GM19240 (cell line): ENCODE measurements around the gene ELOVL6.

Source experiments
- DNase-seq: peaks from one replicate; pipeline ENCODE4 v3.0.0; 2011; ENCODE audit warnings: low spot score; ENCODE audit not compliant: insufficient read length

Gene ELOVL6

DNA sequence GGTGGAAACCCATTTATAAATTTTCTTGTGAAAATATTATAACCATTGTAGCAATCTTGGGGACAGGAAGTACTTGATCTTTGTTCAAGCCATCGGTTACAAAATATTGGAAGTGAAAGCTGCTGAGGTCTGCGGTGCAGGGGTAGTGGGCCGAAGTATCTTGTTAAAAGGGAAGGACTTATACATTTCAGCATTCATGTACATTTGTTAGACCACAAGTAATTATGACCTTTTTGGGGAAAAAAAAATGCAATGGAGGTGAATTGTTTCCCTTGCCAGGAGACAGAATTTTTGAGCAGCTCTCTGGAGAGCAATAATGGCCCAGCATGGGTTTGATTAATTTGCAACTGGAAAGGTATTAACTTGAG is 164.4 kb downstream of the ELOVL6 start:
- peak; percentile 19 for DNase-seq

DNA sequence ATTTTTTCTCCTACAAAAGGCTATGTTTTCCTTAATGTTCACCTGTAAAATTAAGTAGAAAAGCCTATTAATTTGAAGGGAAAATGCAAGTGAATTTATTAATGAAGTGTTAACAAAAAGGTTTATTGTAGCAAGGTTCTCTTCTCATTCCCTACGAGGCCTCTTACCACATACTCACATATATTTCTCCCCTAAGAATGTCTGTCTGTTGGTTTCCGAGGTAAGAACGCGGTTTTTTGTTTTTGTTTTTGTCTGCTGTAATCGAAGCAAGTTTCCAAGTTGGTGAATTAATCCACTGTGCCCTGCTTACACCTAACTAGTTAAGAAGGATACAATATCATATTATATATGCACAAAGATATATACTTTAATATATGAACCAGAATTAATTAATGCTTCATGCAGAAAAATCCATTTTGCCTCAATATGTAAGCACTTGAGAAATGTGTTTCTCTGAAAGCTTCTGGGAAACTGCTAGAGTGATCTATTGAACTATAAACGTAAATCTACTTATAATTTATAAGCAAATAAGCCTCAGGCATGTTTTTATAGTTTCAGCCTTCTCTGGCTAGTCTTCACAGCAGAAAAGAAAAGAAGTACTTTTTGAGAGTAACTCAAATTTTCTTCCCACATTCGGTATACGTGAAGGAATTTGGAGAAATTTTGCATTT is 164.9 kb downstream of the ELOVL6 start:
- no peak for DNase-seq

DNA sequence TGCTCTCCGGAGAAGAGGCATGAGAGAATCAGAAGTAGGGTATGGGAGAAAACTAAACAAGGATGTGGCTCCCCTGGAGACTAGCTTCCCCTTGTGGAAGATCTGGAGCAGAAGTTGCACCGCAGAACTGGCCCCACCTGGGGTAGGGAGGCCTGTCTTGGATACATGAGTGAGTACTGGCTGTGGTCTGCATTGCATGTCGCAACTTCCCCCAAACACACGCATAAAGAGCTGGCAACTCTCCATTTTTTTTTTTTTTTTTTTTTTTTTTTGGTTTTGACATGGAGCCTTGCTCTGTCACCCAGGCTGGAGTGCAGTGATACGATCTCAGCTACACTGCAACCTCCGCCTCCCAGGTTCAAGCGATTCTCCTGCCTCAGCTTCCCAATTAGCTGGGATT is 165.8 kb downstream of the ELOVL6 start:
- no peak for DNase-seq

DNA sequence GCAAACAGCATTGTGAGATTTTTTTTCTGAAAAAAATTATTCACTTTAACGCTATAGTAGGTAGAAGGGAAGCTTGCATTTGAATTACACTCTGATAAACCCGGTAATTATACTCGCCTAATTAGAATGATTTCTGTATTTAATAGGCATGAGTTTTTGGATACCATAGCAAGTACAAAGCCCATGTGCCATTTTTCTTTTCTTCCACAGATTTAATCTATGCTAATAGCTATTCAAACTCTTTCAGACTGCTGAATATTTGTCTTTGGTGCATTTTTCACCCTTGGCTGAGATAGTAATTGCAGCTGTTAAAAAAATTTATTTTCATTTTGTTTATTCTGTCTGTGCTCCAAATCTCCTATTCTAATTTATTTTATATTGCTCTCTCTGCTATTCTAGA is 172.7 kb downstream of the ELOVL6 start:
- no peak for DNase-seq

DNA sequence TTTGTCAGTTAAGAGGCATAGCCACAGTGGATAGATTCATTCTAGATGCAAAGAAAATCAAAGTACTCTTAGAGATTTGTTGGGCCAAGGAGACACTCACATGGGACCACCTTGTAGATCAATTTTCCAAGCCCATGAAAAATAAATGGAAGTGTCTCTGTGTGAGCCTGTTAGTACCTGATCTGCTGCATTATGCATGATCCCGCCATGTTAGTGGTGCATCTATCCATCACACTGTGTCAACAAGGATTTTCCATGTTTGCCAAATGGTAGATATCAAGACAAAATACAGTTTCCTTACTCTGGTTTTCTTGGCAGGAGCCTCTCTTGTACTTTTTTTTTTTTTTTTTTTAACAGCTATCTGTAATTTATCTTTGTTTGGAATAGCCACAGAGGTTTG is 173.4 kb downstream of the ELOVL6 start:
- DNase-seq = no peak

DNA sequence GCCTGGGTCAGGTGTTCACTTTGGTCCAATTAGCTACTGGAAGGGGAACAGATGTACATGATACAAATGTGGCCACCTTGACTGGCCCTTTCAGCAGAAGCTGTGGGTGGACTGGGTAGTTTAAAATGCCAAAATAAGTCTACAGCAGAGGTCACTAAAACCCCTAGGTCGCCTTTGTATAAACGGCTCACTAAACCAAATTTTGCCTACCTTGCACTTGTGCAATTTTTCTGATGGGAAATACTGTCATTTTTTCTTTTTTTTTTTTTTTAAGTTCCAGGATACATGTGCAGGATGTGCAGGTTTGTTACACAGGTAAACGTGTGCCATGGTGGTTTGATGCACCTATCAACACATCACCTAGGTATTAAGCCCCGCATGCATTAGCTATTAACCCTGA is 176.0 kb downstream of the ELOVL6 start:
- DNase-seq = no peak

DNA sequence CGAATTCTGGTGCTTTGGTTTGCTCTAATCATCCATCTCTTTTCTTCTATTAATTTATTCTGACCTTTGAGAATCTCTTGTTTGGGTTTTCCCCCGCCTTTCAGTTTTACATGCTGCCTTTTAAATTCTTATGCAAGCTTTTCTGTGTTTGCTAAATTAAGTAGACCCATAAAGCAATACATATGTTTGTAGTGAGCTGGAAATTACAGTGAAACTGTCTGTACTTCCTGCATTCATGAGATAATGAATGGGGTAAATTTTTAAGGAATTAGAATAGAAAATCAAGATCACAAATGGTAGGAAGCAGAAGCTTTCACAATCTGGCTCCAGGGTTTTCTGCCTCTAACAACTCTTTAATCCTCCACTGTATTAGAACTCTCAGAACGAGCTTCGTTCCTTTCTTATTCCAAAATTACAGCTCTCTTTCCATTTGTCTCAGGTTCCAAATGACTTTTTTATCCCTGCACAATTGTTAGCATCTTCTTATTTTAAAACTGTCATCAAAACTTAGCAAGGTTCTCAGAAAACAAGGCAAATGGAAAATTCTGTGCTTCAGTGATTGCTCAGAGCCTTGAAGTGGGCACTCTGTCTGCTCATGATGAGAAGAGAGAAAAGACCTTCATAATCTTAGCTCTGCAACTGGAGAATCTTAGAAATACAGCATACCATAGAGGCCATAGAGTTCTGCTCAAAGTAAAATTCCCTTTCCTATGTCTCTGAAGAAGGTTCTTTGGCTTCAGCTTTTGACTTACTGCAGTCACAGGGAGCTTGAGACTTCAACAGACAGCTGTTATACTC is 177.6 kb downstream of the ELOVL6 start:
- no peak for DNase-seq

DNA sequence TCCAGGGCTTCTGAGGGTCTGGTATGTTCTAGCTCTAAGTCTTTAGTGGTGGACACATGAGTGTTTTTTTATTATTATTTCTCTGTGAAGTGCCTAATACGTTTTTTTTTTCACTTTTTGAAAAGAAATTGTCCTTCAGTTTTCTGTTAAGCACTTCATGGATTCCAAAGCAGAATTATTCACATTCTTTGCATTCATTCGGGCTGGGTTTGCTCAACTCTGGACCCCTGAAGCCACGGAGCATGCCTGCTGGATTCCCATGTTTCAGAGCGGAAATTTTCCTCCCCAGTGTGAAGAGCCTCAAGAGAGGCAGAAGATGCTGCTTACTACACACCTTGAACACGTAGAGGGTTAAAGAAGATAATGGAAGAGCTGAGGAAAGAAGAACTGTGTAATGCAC is 178.3 kb downstream of the ELOVL6 start:
- DNase-seq = no peak

DNA sequence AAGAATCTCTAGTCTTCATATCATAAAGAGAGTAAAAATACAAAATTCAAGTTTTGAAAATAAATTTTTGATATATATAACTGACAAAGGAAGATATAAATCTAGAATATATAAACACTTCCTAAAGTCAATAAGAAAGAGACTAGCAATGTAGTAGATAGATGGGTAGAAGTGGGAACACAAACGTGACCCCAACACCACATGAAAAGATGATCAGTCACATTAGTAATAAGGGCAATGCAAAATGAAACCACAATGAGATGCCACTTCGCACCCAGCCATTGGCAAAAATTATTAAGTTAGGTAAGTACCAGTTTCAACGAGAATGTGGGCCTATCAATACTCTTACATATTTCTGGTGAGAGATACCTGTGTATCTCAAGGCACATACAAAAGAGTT is 179.3 kb downstream of the ELOVL6 start:
- DNase-seq = no peak

DNA sequence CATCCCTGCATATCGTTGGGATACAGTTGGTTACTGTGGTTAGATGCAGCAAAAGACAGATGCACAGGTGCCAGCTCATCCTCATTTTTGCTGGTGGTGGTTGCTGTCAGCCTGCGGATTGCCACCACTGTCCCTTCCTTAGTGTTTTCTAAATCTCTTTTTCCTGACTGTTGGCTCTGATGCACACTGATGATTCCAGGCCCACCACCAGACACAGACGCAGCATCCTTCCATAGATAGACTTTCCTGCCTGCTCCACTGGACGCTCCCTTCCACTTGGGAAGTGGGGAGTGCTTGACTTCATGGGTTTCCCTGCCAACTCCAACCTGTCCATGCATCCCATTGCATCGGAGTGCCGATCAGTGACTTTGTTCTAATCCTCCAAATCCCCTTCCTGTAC is 184.2 kb downstream of the ELOVL6 start:
- no peak for DNase-seq

DNA sequence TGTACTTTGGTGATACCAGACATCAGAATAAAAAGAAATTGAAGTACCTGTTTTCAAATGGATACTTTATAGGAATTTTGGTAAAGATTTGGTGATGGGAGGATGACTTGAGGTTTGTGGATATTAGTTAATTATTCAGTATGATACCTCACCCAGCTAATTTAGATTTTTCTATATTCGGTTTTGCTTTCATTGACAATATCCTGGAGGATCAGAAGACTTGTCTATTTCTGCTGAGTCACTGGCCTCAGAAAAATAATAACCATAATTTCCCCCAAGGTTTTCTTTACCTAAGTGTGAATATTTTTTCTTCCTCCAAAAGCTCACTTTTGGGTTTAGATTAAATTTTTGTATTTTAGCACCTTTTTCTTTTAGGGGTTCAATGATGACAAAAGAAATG is 185.5 kb downstream of the ELOVL6 start:
- no peak for DNase-seq

DNA sequence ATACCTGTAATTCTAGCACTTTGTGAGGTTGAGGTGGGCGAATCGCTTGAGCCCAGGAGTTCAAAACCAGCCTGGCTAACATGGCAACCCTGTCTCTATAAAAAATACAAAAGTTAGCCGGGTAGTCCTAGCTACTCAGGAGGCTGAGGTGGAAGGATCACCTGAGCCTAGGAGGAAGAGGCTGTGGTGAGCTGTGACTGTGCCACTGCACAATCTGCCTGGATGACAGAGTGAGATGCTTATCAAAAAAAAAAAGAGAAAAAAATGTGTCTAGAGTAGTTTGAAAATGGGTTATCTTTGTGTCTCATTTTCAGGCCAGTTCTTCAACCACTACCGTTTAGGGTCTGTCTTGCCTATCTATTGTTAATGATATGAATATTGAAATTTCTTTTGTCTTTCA is 187.6 kb downstream of the ELOVL6 start:
- no peak for DNase-seq

DNA sequence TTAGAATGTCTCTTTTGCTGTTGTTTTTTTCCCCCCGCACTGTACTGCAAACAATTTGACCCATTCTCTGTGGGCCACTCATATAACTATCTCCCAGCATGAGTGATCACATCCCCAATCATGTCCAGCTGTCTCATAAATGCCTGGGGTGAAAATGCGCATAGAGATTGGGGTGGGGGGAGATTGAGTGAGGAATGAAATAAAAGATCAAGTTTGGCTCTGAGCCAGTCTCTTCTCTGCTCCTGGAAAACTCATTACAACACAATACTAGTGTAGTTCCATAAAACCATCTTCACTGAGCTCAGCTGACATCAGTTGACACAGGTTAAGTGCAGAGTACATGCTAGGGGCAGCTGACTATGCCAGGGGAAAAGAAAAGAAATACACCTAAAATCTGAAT is 188.9 kb downstream of the ELOVL6 start:
- DNase-seq = no peak

DNA sequence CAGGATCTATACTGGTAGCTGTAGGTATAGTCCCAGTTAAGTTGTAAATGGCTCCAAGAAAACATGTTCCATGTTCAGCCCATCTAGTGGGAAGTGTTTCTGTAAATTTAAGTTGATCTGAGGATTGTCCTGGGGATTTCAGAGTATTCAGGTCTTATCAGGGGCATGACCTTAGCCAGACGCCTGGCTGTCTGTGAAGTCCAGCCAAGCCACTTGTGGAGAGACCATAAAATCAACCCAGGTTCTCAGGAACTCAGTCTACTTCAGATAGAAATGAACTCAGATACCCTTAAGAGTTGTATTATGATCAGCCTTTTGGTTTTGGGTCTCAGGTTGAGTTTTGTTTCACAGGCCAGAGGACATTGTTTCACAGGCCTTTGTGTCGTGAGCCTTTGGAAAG is 189.9 kb downstream of the ELOVL6 start:
- no peak for DNase-seq

DNA sequence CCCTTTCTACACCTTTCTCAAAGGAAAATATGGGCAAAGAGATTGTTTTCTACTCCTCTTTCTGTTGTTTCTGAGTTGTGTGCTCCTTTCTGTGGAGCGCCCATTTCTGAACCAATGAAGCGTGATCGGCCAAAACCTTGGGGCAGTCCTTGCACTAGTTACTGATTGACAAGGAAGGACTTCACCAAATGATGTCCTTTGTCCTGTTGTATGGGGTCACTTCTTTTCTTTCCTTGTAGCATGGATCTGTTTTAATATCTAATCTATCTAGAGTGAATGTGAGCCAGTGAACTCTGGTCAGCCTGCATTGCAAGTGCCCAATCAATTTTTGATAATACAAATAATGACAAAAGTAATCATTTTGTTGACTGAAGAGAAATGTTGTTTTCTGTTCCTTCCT is 191.2 kb downstream of the ELOVL6 start:
- no peak for DNase-seq

DNA sequence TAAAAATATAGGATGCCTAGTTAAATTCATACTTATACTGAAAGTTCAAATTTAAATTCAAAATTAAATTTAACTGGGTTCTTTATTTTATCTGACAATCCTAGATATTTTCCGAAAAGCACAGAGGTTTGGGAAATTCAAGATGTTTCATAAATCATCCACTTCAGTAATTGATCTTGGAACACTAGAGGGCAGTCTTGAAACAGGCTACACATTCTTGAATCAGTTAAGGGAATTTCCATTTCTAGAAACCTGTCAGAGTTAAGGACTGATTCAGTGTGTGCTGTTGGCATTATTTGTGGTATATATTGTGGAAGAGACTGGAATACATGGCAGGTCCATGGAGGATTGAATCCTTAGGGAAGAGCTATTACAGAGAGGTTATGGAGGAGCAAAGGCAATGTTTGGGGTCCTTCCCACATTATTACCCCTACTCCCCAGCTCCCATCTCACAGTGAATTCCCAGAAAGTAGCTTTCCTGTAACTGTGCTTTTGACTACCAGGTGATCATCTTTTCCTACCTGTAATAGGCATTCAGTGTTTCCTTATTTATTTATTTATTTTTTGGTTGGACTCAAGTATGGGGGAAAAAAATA is 192.9 kb downstream of the ELOVL6 start:
- peak; percentile 23 for DNase-seq

DNA sequence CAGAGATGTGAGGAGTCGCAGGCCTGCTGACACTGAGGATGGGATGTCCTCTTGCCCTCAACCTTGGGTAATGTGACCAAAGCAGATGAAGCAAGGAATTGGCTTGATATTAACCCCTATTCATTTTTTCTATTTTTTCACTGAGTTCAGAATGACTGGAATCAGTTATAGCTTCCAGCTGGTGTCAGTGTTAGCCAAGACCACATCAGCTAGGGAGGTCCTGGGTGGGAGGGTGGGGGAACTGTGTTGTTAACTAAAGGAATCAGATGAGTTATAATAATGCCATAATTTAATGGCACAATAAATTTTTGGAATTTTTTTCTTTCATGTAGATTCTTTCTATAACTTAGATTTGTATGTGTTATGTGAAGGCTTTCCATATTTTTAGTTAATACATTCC is 193.9 kb downstream of the ELOVL6 start:
- DNase-seq = no peak

DNA sequence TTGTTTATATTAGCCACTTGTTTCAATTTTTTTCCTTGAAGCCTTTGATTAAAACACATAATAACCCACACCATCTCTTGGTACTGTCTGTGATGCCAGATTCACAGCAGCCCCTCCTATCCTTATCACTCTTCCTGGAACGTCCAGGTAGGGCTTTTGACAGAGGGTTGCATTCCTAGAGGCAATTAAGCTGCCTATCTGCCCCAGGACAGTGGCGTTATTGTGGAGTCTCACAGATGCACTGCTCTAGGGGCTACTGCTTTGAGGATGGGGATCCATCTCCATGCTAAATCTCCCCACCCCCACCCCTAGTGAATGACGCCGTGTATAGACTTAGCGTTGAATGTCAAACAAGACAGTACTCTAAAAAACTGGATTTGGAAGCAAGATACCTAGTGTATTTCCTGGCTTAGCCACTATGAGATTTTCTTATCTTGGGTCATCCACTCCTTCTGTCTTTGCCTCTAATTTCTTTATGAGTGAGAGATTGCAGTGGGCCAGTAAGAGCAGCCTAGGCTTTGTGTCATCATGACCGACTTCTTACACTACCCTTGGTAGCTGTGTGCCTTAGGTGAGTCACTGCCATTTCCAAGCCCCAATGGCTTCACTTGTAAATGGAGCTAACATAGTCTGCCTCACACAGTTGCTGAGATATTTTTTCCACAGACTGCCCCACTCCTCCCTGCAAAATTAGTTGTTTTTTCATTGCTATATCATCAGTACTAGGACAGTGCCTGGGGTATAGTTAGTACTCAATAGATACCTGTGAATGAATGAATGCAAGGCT is 194.8 kb downstream of the ELOVL6 start:
- DNase-seq = no peak

DNA sequence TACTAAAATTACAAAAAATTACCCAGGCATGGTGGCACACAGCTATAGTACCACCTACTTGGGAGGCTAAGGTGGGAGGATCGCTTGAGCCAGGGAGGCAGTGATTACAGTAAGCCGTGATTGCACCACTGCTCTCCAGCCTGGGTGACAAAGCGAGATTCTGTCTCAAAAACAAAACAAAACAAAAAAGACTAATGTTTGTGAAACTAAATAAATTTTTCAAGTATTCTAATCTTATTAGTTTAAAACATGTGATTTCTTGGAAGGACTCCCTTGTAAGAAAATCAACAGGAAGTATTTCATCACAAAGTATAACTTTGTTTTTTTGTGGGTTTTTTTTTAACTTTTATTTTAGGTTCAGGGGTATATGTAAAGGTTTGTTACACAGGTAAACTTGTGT is 196.1 kb downstream of the ELOVL6 start:
- DNase-seq = no peak

DNA sequence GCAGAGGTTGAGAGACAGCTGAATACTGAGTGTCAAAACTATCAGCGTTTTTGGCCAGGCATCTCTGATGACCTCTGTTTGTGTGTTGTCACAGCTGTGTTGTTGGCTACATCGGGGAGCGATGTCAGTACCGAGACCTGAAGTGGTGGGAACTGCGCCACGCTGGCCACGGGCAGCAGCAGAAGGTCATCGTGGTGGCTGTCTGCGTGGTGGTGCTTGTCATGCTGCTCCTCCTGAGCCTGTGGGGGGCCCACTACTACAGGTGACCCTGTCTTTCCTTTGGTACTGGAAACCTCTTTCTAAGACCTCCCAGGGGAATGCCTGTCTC is 198.9 kb downstream of the ELOVL6 start:
- no peak for DNase-seq

DNA sequence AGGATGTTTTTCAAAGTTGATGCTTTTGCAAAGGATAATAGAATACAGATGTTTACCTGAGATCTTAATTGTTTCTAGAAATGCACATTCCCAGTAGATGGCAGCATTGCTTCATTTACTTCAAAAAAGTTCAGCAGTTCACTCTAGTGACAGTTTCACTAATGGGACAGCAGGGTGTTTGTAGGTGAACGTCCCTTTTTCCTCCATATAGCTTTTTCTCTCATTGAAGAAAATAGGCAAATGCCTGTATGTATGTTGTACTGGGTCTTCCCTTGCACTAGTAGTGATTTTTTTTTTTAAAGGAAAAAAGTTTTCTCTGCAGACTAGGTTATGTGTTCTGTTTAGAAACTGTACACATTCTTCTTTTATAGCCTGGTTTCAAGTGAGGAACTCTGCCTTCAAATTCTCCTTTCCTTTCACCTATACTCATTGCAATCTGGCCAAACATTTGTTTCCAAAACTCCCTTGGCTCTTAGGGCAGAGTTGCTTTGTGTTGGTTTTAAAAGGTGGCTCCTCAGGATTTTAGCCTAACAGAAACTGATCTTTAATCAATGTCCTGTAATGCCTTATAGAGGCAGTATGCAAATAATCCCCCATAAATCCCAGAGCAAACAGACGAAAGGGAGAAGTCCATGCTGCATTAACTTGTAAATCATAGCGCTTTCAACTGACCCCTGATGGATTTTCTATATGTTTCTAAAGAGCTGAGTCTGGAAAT is 199.4 kb downstream of the ELOVL6 start:
- no peak for DNase-seq

DNA sequence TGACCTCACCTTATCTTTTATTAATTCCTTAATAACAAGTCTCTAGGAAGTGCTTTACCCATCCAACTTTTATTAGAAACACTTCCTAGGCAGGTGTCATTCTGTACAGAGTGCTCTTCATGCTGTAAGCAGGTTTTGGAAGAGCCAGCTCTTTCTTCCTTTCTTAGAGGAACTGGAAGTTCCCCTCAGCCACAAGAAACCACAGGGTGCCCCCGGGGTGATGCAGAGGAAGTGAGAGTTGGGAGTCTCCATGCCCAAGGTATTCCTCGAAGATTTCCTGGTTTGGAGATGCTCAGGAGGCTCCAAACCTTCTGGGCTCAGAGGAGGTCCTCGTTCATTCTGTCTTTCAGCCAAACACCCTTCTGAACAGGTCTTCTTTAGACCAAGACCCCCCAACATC is 201.9 kb downstream of the ELOVL6 start:
- no peak for DNase-seq
